GM10266 (cell line): Measurements from ENCODE around the gene BNC2.

Experiments
- DNase-seq: peaks from one replicate; pipeline ENCODE4 v3.0.0; 2012; ENCODE audit errors: extremely low spot score
- CTCF ChIP-seq: IDR thresholded peaks from 2 replicates; pipeline ENCODE4 v1.5.1; 2012; ENCODE audit warnings: mild to moderate bottlenecking, low read depth; ENCODE audit not compliant: control insufficient read depth, insufficient read depth; ENCODE audit errors: missing control alignments

The BNC2 gene

DNA sequence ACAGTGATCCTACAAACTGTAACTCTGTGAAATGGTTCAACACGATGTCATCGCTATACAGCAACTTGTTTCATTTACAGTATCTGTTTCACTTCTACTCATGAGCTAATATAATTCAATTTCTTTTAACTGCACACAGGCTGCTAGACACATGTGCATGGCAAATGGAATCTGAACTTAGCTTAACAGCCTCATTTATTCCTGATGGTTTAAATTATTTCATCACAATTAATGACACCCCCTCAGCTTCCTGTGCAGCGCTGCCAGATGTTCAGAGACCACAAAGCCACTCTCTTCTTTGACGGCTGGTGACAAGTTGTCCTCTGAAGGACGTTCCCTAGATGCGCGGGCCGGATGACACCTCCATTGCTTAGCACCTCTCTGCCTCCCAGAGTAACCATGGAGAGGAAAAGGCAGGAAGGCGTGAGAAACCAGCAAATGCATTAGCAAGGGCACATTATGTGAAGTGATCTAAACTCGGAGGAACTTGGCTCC, 191.1 kb downstream of the BNC2 start:
- TF ChIP-seq CTCF = no peak
- DNase-seq = no peak

- no peak for TF ChIP-seq CTCF
- no peak for DNase-seq
These were observed 194.0 kb downstream of the BNC2 start for GRCh38 chr9:16676519-16676918.

DNA sequence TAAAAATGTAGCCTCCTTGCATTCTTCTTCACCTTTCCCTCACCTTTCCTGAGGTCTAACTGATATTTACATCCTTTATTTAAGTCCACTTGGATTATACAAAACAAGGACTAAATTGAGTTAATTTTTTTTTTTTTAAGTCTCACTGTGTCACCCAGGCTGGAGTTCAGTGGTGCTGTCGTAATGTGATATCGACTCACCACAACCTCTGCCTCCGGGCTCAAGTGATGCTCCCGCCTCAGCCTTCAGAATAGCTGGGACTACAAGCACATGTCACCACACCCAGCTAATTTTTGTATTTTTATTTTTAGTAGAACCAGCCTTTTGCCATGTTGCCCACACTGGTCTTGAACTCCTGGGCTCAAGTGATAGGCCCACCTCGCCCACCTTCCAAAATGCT, 195.3 kb downstream of the BNC2 start:
- no peak for DNase-seq
- no peak for TF ChIP-seq CTCF

DNA sequence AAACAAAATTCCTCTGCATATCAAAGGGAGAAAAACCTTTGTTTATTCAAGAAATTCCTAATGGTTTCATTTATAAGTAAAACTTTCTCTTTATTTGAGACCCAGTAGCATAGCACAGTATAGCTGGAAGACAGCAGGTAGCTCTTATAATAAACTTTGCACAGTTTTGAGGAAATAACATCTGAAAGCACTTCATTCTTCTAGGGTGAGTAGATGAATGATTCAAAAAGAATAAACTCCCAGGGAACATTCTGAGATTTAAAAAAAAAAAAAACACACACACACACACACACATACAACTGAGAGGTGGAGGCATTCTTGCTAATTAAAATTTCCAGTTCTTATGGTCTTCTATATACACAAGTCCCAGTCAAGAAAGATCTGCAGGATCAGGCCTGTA, 197.3 kb downstream of the BNC2 start:
- no peak for TF ChIP-seq CTCF
- DNase-seq = no peak

DNA sequence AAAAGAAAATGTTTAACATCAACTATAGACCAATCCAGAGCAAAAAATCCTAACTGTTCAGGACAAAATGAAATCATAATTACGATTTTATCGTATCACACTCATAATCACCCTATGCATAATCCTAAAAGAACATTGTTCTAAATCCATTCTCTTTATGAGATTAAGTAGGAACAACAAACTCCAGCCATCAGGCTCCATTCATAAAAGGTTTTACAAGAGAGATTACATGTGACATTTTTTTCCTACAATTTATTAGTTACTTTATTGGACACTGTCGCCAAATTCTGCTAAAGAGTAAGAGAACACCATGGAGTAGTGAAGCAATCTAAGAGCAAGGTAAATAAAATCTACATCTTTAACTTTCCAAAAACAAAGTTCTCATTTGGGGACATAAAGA, 198.0 kb downstream of the BNC2 start:
- TF ChIP-seq CTCF = no peak
- DNase-seq = no peak

- no peak for TF ChIP-seq CTCF
- DNase-seq = no peak
These were observed 198.8 kb downstream of the BNC2 start for GRCh38 chr9:16671591-16672137.

GRCh38 chr9:16670791-16671190, 199.7 kb downstream of the BNC2 start:
- no peak for DNase-seq
- no peak for TF ChIP-seq CTCF
